NCI-H187 (cell line): Measurements from ENCODE around the gene ANKRD44.

Experiments
- DNase-seq, 2 experiments: peaks; one replicate each; lab custom pipeline; 2025; lab: John Stamatoyannopoulos, UW

The ANKRD44 gene

DNA sequence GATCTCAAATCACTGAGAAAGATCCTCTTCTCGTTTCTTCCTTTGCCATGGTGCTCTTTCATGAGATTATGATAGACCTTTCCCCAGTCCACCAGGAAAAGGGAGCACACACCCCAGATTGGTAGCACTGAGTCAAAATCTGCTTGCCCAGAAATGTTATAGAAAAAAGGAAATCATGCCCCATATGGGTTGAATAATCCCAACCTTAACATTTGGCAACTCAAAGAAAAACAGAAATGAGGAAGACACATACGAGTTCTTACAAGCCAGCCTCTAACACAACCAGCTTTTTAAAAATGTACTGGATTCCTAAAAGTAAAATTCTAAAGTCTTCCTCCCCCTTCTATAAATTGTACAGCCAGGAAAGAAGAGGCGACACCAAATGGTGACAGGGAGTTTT, 103.0 kb downstream of the ANKRD44 start:
- DNase-seq = no peak

DNA sequence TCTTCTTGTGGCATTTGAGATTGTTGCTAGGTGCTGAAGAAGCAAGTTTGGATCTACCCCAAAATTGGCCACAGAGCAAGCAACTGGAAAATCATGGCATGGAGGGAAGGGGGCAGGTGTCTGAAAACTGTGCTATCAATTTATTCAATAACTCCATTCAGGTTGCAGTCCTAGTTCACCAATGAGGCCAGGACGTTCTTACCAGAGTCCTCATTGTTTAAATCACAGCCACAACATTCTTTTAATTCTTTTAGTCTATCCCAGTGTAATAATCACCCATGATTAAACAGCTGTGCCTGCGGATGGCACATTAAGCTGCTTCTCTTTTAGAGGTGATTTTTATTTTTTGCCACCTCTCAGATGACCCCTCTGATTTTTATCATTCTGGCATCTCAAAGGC, 103.5 kb downstream of the ANKRD44 start:
- DNase-seq = no peak

DNA sequence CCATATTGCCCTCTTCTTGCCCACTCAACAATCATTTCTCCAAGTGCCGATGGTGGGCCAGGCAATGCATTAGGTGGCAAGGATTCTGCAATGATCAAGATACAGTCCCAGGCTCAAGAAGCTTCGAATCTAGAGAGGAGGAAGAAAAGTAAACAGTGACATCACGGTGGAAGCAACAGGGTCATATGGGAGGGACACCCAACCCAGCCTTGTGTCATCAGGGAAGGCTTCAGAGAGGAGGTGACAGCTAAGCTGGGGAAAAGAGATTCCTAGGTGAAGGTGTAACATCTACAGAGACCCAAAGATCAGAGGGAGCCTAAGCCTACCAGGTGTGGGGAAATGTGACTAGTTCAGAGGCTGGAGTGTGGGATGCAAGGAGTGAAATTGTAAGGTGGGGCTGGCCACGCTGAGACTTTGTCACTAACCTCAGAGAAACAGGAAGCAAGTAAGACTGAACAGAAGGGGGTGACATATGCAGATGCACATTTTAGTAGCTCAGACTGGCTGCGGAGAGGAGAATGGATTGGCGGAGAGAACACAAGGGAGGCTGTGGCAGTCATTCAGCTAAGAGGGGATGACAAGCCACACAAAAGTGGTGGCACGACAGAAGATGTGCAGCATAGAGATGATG, 104.9 kb downstream of the ANKRD44 start:
- DNase-seq = no peak

- DNase-seq = no peak
These were observed 105.9 kb downstream of the ANKRD44 start for GRCh38 chr2:197204519-197205250.

DNA sequence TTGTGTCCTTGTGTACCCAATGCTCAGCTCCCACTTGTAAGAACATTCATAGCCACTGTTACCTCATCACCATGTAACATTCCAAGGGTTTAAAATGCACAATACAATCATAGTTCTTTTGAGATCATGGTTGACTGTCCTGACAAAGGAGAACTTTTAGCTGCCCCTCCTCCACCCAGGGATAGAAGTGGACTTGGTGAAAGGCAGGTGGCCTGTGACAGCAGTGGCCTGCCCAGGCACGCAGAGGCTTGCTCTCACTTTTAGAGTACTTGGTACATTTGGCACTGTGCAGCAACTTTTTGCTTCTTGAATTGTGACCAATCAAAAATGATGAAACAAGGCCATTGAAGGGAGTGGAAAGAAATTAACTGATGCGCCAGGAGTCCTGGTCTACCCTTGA, 108.7 kb downstream of the ANKRD44 start:
- no peak for DNase-seq

DNA sequence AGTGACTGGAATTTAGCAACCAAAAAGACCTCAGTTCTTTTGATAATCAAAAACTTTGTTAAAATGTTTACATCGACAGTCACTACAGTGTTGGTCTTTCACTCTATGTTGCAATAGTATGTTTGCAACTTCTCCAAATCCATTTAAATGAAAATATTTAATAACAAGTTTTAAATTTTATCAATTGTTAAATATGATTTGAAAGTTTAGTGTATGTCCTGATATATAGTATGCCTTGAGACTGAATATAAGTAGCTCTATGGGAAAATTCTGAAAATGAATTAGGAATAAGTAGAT, 109.9 kb downstream of the ANKRD44 start:
- no peak for DNase-seq

DNA sequence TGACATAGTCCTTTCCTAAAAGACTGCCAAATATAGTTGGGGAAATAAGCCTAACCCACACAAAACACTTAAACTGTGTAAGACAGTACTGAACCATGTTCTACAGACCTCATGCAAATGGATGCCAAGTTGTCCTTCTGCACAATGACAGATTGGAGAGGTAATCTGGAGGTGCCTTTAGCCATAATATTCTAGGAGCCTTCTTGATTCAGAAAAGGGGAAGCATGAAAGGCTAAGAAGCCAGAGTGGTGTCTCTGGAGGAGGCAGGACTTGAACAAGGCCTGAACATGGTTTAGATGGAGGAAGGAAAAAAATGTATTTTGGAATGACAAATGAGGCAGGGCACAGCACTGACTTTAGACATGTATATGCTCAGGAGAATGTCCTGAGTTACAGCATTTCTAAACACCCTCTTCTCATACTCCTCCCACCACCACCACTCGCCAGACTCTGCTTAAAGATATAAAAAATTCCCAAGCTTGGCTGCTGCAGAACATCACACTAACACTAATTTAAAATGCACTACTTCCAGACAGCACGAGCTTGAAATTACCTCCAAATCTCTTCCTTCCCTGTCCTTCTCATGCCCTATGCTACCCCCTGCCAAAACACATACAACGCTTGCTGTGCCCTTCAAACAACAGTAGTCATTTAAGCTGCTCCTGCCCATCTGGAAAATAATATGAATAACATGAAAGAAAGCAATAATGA, 110.4 kb downstream of the ANKRD44 start:
- DNase-seq = no peak

- DNase-seq = no peak
These were observed 111.7 kb downstream of the ANKRD44 start for GRCh38 chr2:197198890-197199289.

DNA sequence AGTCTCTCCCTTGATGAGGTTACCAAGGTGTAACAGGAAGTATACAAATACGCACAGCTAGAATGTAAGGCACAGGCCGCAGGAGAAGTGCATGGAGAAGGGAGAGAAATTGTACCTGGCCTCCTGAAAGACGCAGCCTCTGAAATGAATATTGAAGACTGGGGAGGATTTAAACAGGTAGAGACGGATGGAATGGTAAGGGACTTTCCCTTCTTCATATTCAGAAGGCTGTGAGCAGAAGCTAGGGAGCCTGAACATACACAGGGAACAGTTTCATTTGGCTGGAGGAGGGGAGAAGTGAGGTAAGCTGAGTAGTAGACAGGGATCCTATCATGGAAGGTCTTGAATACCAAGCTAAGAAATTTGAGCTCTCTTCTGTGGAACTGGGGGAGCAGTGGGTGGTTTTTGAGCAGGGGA, 112.7 kb downstream of the ANKRD44 start:
- no peak for DNase-seq

- no peak for DNase-seq
These were observed 113.9 kb downstream of the ANKRD44 start for GRCh38 chr2:197196541-197197180.

DNA sequence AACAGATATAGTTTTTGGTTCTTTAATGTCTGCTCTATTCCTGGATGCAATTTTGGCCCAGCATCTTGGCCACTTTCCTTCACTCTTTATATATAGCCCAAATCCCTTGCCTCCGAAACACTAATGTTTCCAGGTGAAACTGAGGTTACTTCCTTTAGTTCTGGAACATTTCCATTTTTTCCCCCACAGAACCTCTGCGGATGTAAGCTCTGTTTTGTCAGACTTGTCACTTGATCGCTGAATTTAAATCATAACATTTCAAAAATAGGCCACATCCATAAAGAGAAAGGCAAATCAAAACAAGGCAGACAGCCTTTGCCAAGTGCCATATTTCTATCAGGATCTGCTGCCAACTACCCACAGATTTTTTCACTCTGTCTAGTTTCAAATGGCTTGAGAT, 115.1 kb downstream of the ANKRD44 start:
- no peak for DNase-seq

DNA sequence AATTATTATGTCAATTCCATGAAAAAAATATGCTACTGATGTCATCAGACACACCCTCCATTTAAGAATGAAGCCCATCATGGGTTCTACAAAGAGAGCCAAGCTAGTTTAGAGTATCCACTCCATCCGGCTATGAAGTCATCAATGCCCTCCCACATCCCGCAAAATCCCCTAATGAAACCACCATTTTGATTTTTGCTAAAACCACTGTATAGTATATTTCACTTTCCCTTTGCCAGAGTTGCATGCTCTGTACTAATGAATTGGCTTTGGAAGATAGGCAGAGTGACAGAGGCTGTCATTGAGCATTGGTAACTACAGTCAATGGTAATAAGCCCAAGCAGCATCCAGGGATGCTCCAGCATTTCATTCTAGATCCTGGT, 118.6 kb downstream of the ANKRD44 start:
- DNase-seq = no peak

- peak in 1 of 2 experiments; percentile 14 for DNase-seq
These were observed 119.2 kb downstream of the ANKRD44 start for GRCh38 chr2:197191177-197191939.

DNA sequence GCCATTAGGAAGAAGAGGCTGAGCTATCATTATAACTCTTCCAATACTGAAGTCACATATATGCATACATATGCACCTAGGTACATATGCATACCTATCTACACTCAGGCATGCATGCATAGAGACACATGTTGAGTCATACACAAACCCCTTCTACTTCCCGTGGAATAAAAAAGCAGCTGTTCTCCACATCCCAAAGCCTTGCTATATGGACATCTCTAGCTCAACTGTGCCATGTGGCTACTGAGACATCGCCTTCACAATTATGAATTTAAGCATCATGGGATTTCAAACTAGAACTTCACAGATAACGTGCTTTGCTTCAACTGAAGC, 120.5 kb downstream of the ANKRD44 start:
- no peak for DNase-seq

GRCh38 chr2:197189426-197190099, 121.0 kb downstream of the ANKRD44 start:
- no peak for DNase-seq

DNA sequence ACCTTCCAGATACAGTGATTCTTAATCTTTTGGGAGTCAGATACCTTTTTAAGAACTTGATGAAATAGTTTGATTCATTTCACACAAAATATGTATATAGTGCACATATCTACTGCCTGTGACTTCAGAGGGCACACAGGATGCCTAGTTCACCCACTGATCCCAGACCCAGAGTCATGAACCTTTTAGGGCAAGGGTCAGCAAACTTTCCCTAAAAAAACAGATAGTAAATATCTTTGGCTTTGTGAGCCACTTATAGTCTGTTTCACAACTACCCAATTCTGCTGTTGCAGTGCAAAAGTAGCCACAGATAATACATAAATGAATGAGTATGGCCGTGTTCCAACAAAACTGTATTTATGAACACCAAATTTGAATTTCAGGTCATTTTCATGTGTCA, 124.9 kb downstream of the ANKRD44 start:
- DNase-seq = no peak

DNA sequence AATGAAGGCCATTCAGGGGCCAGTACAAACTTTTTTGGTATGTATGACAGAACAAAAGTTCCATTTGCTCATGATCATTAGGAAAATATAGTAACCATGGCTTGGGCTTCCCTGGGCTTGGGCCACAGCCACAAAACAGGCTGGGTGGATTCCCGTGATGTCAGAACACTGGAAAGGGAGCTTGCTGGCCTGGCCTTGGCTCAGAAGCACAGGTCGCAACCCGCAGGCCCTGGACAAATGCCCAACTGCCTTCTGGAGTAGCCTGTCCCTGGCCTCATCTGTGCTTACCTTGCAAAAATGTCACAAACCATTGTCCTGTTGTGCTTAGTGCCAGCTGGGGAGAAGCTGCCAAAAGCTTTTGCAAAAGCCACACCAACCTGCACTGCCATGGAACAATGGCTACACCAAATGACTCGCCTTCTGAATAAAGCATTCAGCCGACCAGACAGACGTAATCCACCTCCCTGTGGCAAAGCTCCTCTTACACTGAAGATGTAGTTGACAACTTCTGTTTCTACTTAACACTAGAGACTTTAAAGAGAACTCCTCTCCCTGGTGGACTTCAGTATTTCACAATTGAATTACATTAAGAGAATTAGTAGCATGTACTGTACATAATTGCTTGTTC, 125.5 kb downstream of the ANKRD44 start:
- no peak for DNase-seq

GRCh38 chr2:197183355-197183754, 127.2 kb downstream of the ANKRD44 start:
- DNase-seq = no peak

DNA sequence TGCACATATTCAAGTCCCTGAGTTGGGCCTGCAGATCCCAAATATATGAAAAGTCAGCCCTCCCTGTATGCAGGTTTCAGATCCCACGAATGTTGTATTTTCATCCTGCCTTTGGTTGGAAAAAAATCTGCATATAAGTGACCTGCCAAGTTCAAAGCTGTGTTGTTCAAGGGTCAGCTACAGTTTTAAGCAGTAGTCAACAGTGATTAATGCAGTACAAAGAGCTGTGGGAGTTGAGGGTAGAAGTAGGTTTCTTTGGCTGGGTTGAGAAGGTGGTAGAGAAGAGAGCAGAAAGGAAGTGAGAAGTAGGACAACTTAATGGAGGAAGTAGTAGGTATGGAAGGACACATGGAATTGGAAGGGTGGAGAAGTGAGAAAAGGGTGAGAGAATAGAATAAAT, 127.9 kb downstream of the ANKRD44 start:
- no peak for DNase-seq

- DNase-seq = no peak
These were observed 129.1 kb downstream of the ANKRD44 start for GRCh38 chr2:197181491-197181890.

GRCh38 chr2:197179744-197180498, 130.7 kb downstream of the ANKRD44 start:
- DNase-seq = no peak
